Measurements from ENCODE around the gene TOM1L2. TPM values are rescaled to one million over a fixed set of nuclear protein-coding genes. Genes with fewer than 3 reads are reported as not detected.

Gene TOM1L2
- 16.3 and 17.7 TPM in 2 replicates for total RNA-seq

GRCh38 chr17:17972126-17972951 lies at the start of gene TOM1L2, which contains the start of gene DRC3:
Gene TOM1L2, minus strand, starts transcription at chr17:17972400. Its CDS starts 87 bp downstream, at chr17:17972313.
Gene DRC3, plus strand, starts transcription at chr17:17972862. Its CDS starts 4,737 bp downstream, at chr17:17977599.
- peak; percentile 99 for DNase-seq (ENCODE audit: low read depth)
- Histone ChIP-seq H3K36me3 (ENCODE audit: control insufficient read depth, insufficient read depth, low read length) (no peaks in the 10 kb centered on the region), H3K4me3 (ENCODE audit: low read depth, low read length) (peak within 1 kb of the TSS; percentile 77), H3K27me3 (ENCODE audit: control insufficient read depth, insufficient read depth, low read length) (no peaks in the 10 kb centered on the region)
- TF ChIP-seq CTCF (IDR thresholded peaks at IDR 0.05; ENCODE audit: insufficient read depth, low read length, poor library complexity, severe bottlenecking) = no peak

GRCh38 chr17:18021372-18021771 lies 49.2 kb upstream of the TOM1L2 start:
- TF ChIP-seq CTCF (IDR thresholded peaks at IDR 0.05; ENCODE audit: insufficient read depth, low read length, poor library complexity, severe bottlenecking) = no peak
- no peaks in the 10 kb centered on the region for H3K27me3 ChIP-seq (ENCODE audit: control insufficient read depth, insufficient read depth, low read length)
- no peak for DNase-seq (ENCODE audit: low read depth)
- H3K36me3 ChIP-seq (ENCODE audit: control insufficient read depth, insufficient read depth, low read length) = peaks cover 2% of the 10 kb centered on the region
- H3K4me3 ChIP-seq (ENCODE audit: low read depth, low read length) = no peak overlapping the region

- Histone ChIP-seq H3K4me3 (ENCODE audit: low read depth, low read length) (no peak overlapping the region), H3K36me3 (ENCODE audit: control insufficient read depth, insufficient read depth, low read length) (peaks cover under 1% of the 10 kb centered on the region), H3K27me3 (ENCODE audit: control insufficient read depth, insufficient read depth, low read length) (no peaks in the 10 kb centered on the region)
- DNase-seq (ENCODE audit: low read depth) = no peak
- no peak for TF ChIP-seq CTCF (IDR thresholded peaks at IDR 0.05; ENCODE audit: insufficient read depth, low read length, poor library complexity, severe bottlenecking)
Observed at GRCh38 chr17:18020971-18021370, 48.8 kb upstream of the TOM1L2 start.

- Histone ChIP-seq H3K36me3 (ENCODE audit: control insufficient read depth, insufficient read depth, low read length) (no peaks in the 10 kb centered on the region), H3K4me3 (ENCODE audit: low read depth, low read length) (no peak overlapping the region), H3K27me3 (ENCODE audit: control insufficient read depth, insufficient read depth, low read length) (no peaks in the 10 kb centered on the region)
- no peak for DNase-seq (ENCODE audit: low read depth)
- TF ChIP-seq CTCF (IDR thresholded peaks at IDR 0.05; ENCODE audit: insufficient read depth, low read length, poor library complexity, severe bottlenecking) = no peak
Observed at GRCh38 chr17:18019838-18020154, 47.6 kb upstream of the TOM1L2 start.

GRCh38 chr17:18018411-18018921 lies 46.3 kb upstream of the TOM1L2 start:
- H3K4me3 ChIP-seq (ENCODE audit: low read depth, low read length) = no peak overlapping the region
- no peaks in the 10 kb centered on the region for H3K36me3 ChIP-seq (ENCODE audit: control insufficient read depth, insufficient read depth, low read length)
- DNase-seq (ENCODE audit: low read depth) = no peak
- no peaks in the 10 kb centered on the region for H3K27me3 ChIP-seq (ENCODE audit: control insufficient read depth, insufficient read depth, low read length)
- TF ChIP-seq CTCF (IDR thresholded peaks at IDR 0.05; ENCODE audit: insufficient read depth, low read length, poor library complexity, severe bottlenecking) = no peak

Measured in kidney epithelial cell (primary cell).